GM19397 (cell line): Measurements from ENCODE around the gene PGS1.
"Not testable (repeated sequence)": the region's sequence is repeated elsewhere in the genome, so short reads cannot be mapped to it uniquely, and the experiment has no call there.

Source experiments
- ATAC-seq: cut with Tn5 transposase; IDR thresholded peaks from one replicate; pipeline ENCODE4 v1.9.1; 2021; ENCODE audit warnings: mild to moderate bottlenecking, moderate library complexity; ENCODE audit not compliant: unreplicated experiment

The PGS1 gene

GRCh38 chr17:78378225-78379130, at the start of gene PGS1:
Gene PGS1 (plus strand): TSS chr17:78378649. CDS start chr17:78378666, 17 bp downstream.
- ATAC-seq, result peak; percentile 72

GRCh38 chr17:78329263-78330059, 49.0 kb upstream of the PGS1 start:
- no peak for ATAC-seq

- ATAC-seq, result no peak
Observed at GRCh38 chr17:78330570-78331224, 47.8 kb upstream of the PGS1 start.

GRCh38 chr17:78331355-78331754, 47.1 kb upstream of the PGS1 start:
- not testable (repeated sequence) for ATAC-seq

- ATAC-seq, result no peak
Observed at GRCh38 chr17:78332991-78333390, 45.5 kb upstream of the PGS1 start.

GRCh38 chr17:78335209-78335608, 43.2 kb upstream of the PGS1 start:
- no peak for ATAC-seq

GRCh38 chr17:78337244-78338109, 41.0 kb upstream of the PGS1 start:
- no peak for ATAC-seq

- ATAC-seq, result no peak
Observed at GRCh38 chr17:78338486-78339259, 39.8 kb upstream of the PGS1 start.

- ATAC-seq, result no peak
Observed at GRCh38 chr17:78340183-78340955, 38.1 kb upstream of the PGS1 start.

- ATAC-seq, result no peak
Observed at GRCh38 chr17:78341559-78342448, 36.6 kb upstream of the PGS1 start.

GRCh38 chr17:78342449-78343186, 35.8 kb upstream of the PGS1 start:
- ATAC-seq, result no peak

- ATAC-seq, result no peak
Observed at GRCh38 chr17:78343187-78343542, 35.3 kb upstream of the PGS1 start.

GRCh38 chr17:78343543-78344201, 34.8 kb upstream of the PGS1 start:
- ATAC-seq, result peak; percentile 38

GRCh38 chr17:78344666-78345065, 33.8 kb upstream of the PGS1 start:
- no peak for ATAC-seq

- ATAC-seq, result no peak
Observed at GRCh38 chr17:78345172-78345571, 33.3 kb upstream of the PGS1 start.

GRCh38 chr17:78345791-78346494, 32.5 kb upstream of the PGS1 start:
- ATAC-seq, result no peak
